Stimulated activated naive CD8-positive, alpha-beta T cell treated with anti-CD3 and anti-CD28 coated beads, Interleukin-15, Interleukin-2, amounts not matched to agents 100 ng/mL and 50 ng/mL, for 24 hours (primary cell): ENCODE measurements around the gene DNAH1.

Experiments used
- H3K27ac Mint-ChIP-seq: one replicate; pipeline ENCODE4 v1.8.0; 2021; ENCODE audit warnings: mild to moderate bottlenecking, mixed read lengths
- H3K27me3 Mint-ChIP-seq: one replicate; pipeline ENCODE4 v1.8.0; 2021; ENCODE audit warnings: mixed read lengths
- H3K36me3 Mint-ChIP-seq: one replicate; pipeline ENCODE4 v1.8.0; 2021; ENCODE audit warnings: low read depth, mixed read lengths
- H3K4me1 Mint-ChIP-seq: one replicate; pipeline ENCODE4 v1.8.0; 2021; ENCODE audit warnings: low read depth, mixed read lengths
- H3K4me3 Mint-ChIP-seq: one replicate; pipeline ENCODE4 v1.8.0; 2021; ENCODE audit warnings: mild to moderate bottlenecking, mixed read lengths
- H3K9me3 Mint-ChIP-seq: one replicate; pipeline ENCODE4 v1.8.0; 2021; ENCODE audit warnings: mixed read lengths

DNAH1 gene

DNA sequence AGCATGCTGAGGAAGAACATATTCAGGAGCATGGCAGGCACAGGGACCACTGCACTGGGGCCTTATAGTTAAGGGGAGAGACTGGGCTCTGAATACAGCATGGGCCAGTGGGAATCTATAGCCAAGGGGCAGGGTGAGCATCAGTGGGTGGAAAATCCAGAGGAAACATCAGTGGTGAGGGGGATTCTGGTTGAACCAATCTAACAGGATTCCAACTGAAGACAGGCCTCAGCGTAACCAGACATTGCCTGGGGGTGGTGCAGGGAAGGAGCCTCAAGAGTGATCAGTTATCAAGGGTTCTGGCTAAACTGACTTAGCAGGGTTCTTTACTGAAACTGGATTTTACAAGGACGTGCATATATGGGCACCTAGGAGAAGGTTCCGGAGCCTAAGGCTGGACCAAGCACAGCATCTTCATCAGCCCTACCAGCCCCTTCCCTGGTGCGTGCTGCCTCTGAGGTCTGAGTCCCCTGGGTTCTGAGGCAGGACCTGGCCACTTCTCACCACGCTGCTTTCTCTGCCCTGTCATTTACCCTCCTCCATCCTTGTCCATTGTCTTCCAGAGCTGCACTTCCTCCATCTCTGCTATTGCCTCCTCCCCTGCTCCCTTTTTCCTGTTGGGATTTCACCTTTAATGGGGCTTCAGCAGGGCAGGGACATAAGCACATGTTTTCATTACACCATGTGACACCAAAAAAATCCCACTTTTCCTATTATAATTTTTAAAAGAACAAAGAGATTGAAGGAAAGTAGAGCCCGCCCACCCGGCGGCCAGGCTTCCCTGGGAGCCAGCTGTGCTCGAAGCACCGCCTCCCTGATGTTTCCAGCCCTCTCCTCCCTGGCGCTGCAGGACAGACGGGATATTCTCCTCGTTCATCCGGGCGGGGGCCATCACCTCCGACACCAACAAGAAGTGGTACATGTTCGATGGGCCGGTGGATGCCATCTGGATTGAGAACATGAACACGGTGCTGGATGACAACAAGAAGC is 52.1 kb downstream of the DNAH1 start:
- no peaks in the 10 kb centered on the region for H3K9me3 Mint-ChIP-seq
- peaks cover 7% of the 10 kb centered on the region for H3K4me1 Mint-ChIP-seq
- H3K27me3 Mint-ChIP-seq = no peaks in the 10 kb centered on the region
- no peak overlapping the region for H3K27ac Mint-ChIP-seq
- no peak overlapping the region for H3K4me3 Mint-ChIP-seq
- H3K36me3 Mint-ChIP-seq = peaks cover 8% of the 10 kb centered on the region

GRCh38 chr3:52370531-52370930 is 54.4 kb downstream of the DNAH1 start:
- H3K4me1 Mint-ChIP-seq = peaks cover 12% of the 10 kb centered on the region
- no peaks in the 10 kb centered on the region for H3K36me3 Mint-ChIP-seq

DNA sequence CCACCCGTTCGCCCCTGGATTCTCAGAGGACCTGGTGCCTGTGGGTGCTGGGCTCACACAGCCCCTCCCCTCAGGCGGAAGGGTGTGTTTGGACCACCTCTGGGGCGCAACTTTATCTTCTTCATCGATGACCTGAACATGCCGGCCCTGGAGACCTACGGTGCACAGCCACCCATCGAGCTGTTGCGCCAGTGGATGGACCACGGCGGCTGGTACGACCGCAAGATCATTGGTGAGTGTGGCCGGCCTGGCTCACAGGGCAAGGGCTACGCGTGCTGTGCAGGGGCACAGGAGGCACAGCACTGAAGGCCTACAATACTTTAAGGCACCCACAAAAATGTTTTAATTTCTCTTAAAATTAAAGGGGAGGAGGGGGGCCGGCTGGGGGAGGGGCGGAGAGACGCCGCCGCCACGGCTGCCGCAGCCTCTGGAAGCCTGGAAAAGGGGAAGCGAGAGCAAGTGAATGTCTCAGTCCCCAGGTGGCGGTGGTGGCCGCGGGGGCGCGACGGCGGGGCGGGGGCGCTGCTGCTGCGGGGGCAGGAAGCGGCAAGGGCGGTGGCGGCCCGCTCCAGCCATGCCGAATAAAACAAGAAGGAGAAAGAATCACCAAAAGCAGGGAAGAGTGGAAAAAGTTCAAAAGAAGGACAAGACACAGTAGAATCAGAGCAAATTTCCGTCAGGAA is 56.8 kb downstream of the DNAH1 start:
- Mint-ChIP-seq H3K27ac (no peak overlapping the region), H3K27me3 (no peaks in the 10 kb centered on the region), H3K4me3 (peak overlapping the region; percentile 13), H3K36me3 (no peaks in the 10 kb centered on the region), H3K9me3 (no peaks in the 10 kb centered on the region), H3K4me1 (peaks cover 12% of the 10 kb centered on the region)

More at GRCh38 chr3:52370531-52370930, 54.4 kb downstream of the DNAH1 start:
- Mint-ChIP-seq H3K4me3 (no peak overlapping the region), H3K9me3 (no peaks in the 10 kb centered on the region), H3K27ac (no peak overlapping the region), H3K27me3 (no peaks in the 10 kb centered on the region)

- Mint-ChIP-seq H3K27me3 (no peaks in the 10 kb centered on the region), H3K27ac (no peak overlapping the region), H3K9me3 (no peaks in the 10 kb centered on the region), H3K4me1 (peaks cover 12% of the 10 kb centered on the region), H3K36me3 (no peaks in the 10 kb centered on the region), H3K4me3 (no peak overlapping the region)
Observed at GRCh38 chr3:52373676-52374075, 57.6 kb downstream of the DNAH1 start.

GRCh38 chr3:52374173-52374572 is 58.1 kb downstream of the DNAH1 start:
- Mint-ChIP-seq H3K9me3 (no peaks in the 10 kb centered on the region), H3K27me3 (no peaks in the 10 kb centered on the region)

GRCh38 chr3:52379610-52380009 is 63.5 kb downstream of the DNAH1 start:
- H3K27ac Mint-ChIP-seq = no peak overlapping the region
- no peaks in the 10 kb centered on the region for H3K9me3 Mint-ChIP-seq
- H3K4me3 Mint-ChIP-seq = no peak overlapping the region
- H3K36me3 Mint-ChIP-seq = no peaks in the 10 kb centered on the region
- no peaks in the 10 kb centered on the region for H3K27me3 Mint-ChIP-seq
- no peaks in the 10 kb centered on the region for H3K4me1 Mint-ChIP-seq

More at GRCh38 chr3:52374173-52374572, 58.1 kb downstream of the DNAH1 start:
- no peak overlapping the region for H3K27ac Mint-ChIP-seq
- no peaks in the 10 kb centered on the region for H3K36me3 Mint-ChIP-seq
- peaks cover 12% of the 10 kb centered on the region for H3K4me1 Mint-ChIP-seq
- no peak overlapping the region for H3K4me3 Mint-ChIP-seq

GRCh38 chr3:52380023-52380422 is 63.9 kb downstream of the DNAH1 start:
- Mint-ChIP-seq H3K27ac (no peak overlapping the region), H3K4me1 (no peaks in the 10 kb centered on the region), H3K27me3 (no peaks in the 10 kb centered on the region), H3K9me3 (no peaks in the 10 kb centered on the region), H3K4me3 (no peak overlapping the region), H3K36me3 (no peaks in the 10 kb centered on the region)

- Mint-ChIP-seq H3K4me1 (no peaks in the 10 kb centered on the region), H3K27ac (no peak overlapping the region), H3K4me3 (no peak overlapping the region), H3K36me3 (no peaks in the 10 kb centered on the region), H3K27me3 (no peaks in the 10 kb centered on the region), H3K9me3 (no peaks in the 10 kb centered on the region)
Observed at GRCh38 chr3:52381623-52382022, 65.5 kb downstream of the DNAH1 start.

DNA sequence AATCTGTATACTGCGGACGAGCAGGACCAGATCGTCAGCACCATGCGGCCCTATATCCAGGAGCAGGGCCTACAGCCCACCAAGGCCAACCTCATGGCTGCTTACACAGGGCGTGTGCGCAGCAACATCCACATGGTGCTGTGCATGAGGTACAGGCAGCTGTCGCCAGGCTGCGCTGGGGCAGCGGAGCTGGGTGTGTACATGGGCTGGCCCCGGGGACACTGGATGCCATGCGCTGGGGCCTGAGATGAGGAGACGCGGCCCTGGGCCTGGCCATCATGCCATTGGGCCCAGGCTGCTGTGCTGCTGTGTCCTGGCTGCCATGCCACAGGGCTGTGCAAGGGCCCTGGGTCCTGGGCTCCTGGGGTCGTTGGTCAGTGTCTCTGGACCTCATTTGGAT is 67.3 kb downstream of the DNAH1 start:
- Mint-ChIP-seq H3K27ac (no peak overlapping the region), H3K36me3 (no peaks in the 10 kb centered on the region), H3K4me3 (no peak overlapping the region)

DNA sequence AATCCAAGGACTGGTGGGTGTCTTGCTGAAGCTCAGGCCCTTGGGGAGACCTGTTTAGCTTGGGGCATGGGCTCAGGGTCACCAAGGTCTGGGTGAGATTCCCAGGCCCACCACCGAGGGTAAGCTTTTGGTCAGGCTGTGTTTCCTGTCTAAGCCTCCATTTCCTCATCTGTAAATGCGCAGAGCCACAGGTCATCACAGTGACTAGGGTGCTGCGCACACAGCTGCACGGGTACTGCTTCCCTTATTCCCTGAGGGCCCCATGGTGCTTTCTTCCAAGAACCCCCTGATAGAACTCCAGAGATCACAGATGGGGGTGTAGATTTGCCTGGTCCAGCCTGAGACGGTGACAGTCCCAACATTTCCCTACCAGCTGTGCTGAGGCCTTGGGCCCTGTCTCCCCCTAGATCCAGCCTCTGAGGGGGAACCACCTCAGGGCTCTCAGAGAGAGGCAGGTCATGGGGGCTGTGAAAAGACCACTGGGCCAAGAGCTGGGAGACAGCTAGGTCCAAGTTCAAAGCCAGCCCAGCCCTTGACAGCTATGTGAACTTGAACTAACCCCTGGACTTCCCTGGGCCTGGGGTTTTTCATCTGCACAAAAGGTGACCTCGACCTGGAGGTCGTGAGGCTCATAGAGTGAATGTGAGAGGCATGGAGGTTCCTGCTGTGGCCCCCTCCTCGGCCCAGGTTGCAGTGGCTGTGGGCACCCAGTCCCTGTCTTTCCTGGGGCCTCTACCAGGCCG is 68.1 kb downstream of the DNAH1 start:
- H3K4me1 Mint-ChIP-seq = no peaks in the 10 kb centered on the region
- no peak overlapping the region for H3K4me3 Mint-ChIP-seq
- H3K27me3 Mint-ChIP-seq = no peaks in the 10 kb centered on the region
- no peak overlapping the region for H3K27ac Mint-ChIP-seq
- H3K36me3 Mint-ChIP-seq = no peaks in the 10 kb centered on the region
- H3K9me3 Mint-ChIP-seq = no peaks in the 10 kb centered on the region

More for the DNA sequence above, 67.3 kb downstream of the DNAH1 start:
- Mint-ChIP-seq H3K9me3 (no peaks in the 10 kb centered on the region), H3K4me1 (no peaks in the 10 kb centered on the region), H3K27me3 (no peaks in the 10 kb centered on the region)

DNA sequence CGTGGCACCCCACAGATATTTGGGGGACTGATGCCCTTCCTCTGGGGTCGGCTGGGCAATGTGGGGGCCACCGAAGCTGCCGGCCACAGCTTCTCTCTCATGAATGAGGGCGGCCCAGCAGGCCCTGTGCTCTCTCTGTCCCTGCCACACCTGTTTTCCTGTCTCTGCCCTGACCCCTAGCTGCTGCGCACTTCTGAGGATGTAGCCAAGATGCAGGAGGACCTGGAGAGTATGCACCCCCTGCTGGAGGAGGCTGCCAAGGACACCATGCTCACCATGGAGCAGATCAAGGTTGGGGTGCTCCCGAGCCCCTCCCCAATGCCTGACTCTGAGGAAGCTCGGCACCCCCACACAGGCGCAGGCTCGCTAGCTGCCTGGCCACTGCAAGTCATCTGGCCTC is 69.0 kb downstream of the DNAH1 start:
- Mint-ChIP-seq H3K36me3 (no peaks in the 10 kb centered on the region), H3K9me3 (no peaks in the 10 kb centered on the region), H3K27ac (no peak overlapping the region), H3K27me3 (no peaks in the 10 kb centered on the region), H3K4me1 (no peaks in the 10 kb centered on the region), H3K4me3 (no peak overlapping the region)

GRCh38 chr3:52387481-52387880 is 71.4 kb downstream of the DNAH1 start:
- Mint-ChIP-seq H3K9me3 (no peaks in the 10 kb centered on the region), H3K27me3 (no peaks in the 10 kb centered on the region)

DNA sequence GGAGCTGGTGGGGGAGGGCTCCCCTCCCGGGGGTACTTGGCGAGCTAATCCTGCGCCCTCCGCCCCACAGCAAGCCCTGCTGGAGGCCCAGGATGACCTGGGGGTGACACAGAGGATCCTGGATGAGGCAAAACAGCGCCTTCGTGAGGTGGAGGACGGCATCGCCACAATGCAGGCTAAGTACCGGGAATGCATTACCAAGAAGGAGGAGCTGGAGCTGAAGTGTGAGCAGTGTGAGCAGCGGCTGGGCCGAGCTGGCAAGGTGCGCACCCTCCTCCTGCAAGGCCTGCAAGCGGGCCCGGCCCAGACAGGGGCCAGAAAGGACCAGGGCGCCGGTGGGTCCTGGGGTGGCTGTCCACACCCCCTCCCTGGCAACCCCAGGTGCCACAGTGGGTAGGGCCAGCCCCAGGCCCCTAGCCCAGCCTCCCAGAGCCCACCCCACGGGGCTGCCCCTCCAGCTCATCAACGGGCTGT is 72.3 kb downstream of the DNAH1 start:
- Mint-ChIP-seq H3K4me3 (no peak overlapping the region), H3K36me3 (peaks cover 12% of the 10 kb centered on the region), H3K27me3 (no peaks in the 10 kb centered on the region), H3K9me3 (no peaks in the 10 kb centered on the region), H3K4me1 (no peaks in the 10 kb centered on the region), H3K27ac (no peak overlapping the region)

More at GRCh38 chr3:52387481-52387880, 71.4 kb downstream of the DNAH1 start:
- no peak overlapping the region for H3K27ac Mint-ChIP-seq
- H3K36me3 Mint-ChIP-seq = peaks cover 5% of the 10 kb centered on the region
- H3K4me1 Mint-ChIP-seq = no peaks in the 10 kb centered on the region
- H3K4me3 Mint-ChIP-seq = no peak overlapping the region

- Mint-ChIP-seq H3K4me1 (no peaks in the 10 kb centered on the region), H3K4me3 (no peak overlapping the region), H3K9me3 (no peaks in the 10 kb centered on the region), H3K36me3 (peaks cover 13% of the 10 kb centered on the region), H3K27ac (no peak overlapping the region), H3K27me3 (no peaks in the 10 kb centered on the region)
Observed at GRCh38 chr3:52388933-52389332, 72.8 kb downstream of the DNAH1 start.

DNA sequence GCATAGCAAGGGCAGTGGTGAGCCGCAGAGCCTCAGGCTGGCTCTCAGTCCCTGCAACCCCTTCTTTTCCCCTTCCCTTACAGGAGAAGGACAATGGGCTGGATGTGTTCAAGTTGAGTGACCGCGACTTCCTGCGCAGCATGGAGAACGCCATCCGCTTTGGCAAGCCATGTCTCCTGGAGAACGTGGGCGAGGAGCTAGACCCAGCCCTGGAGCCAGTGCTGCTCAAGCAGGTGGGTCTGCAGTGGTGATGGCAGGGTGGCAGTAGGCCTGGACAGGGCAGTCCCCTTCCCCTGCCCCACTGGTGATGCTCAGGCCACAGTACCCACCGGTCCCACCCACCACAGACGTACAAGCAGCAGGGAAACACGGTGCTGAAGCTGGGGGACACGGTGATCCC is 75.0 kb downstream of the DNAH1 start:
- H3K4me3 Mint-ChIP-seq = no peak overlapping the region
- no peak overlapping the region for H3K27ac Mint-ChIP-seq
- peaks cover 13% of the 10 kb centered on the region for H3K36me3 Mint-ChIP-seq
- no peaks in the 10 kb centered on the region for H3K9me3 Mint-ChIP-seq
- H3K4me1 Mint-ChIP-seq = no peaks in the 10 kb centered on the region
- no peaks in the 10 kb centered on the region for H3K27me3 Mint-ChIP-seq
